ENCODE measurements around the gene CDHR3.

DNA sequence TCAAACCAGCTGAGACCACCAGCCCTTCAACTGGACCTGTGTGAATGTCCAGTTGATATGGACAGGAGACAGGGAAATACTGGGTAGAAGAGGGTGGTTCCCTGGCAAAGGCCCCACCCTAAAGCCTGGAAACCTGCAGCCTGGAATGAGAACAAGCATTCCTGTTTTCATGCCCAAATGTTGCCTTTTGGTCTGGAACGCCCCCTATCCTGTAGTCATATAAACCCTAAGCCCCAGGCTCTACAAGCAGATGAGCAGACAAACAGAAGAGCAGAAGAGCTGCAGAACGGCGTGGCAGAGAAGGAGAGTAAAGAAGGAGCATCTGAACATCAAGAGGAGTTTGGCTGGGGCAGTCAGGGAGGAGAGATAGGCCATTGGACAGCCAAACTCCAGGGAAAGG, 110.6 kb downstream of the CDHR3 start:
- TF ChIP-seq GATA2 (IDR thresholded peaks at IDR 0.05; ENCODE audit: low read depth, low read length) (no peak), GATA3 (IDR thresholded peaks at IDR 0.05; ENCODE audit: low read depth, low read length) (no peak)
